ENCODE results near the gene TRIO. TPM values are rescaled to one million over a fixed set of nuclear protein-coding genes. Genes with fewer than 3 reads are reported as not detected.

The TRIO gene
- polyA plus RNA-seq, 1 of the 3 experiments (the other 2 are of a cell fraction): 229 TPM

DNA sequence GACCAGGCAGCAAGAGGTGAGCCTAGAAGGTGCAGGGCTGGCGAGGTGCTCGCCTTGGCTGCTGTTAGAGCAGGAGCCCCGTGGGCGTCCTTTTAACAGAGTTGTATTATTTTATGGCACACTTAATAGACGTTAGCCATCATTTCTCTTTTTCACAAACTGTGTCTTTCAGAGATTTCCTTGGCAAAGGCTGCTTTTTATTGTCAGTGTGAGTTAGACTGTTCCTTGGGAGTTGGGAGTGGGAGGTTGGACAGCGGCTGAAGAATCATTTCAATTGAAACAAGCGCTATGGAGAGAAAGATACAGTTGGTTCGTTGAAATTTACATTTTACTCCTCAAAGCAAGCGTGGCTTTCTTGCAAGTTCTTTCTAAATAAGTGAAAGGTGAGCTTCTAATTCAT, 133.2 kb downstream of the TRIO start:
- Histone ChIP-seq H2AFZ (ENCODE audit: low read depth) (no peak overlapping the region), H3K9ac (no peak overlapping the region), H3K9me3 (no peaks in the 10 kb centered on the region), H3K27me3 (ENCODE audit: insufficient read depth) (no peaks in the 10 kb centered on the region), H3K27ac (ENCODE audit: low read depth in 2 of 2, low read length in 1 of 2) (no peak overlapping the region), H3K4me1 (ENCODE audit: control insufficient read depth in 1 of 2, insufficient read depth in 2 of 2, low read depth in 1 of 2, low read length in 1 of 2) (peaks cover 0 to 12% of the 10 kb centered on the region in 2 experiments; a peak in 2 of 4 replicates), H3F3A (replicated peaks; ENCODE audit: insufficient read depth) (no peaks in the 10 kb centered on the region), H3K4me3 (ENCODE audit: low read depth in 2 of 2, low read length in 1 of 2) (no peak overlapping the region), H4K20me1 (ENCODE audit: insufficient read depth) (peaks cover 36% of the 10 kb centered on the region), H3K4me2 (no peak overlapping the region), H3K9me2 (no peaks in the 10 kb centered on the region), H3K36me3 (replicated peaks in 1 of 2; ENCODE audit: control insufficient read depth in 1 of 2, insufficient read depth in 2 of 2, low read length in 1 of 2) (peaks cover 19 to 58% of the 10 kb centered on the region in 2 experiments), H3K79me2 (ENCODE audit: insufficient read depth) (peaks cover 100% of the 10 kb centered on the region)
- no peak for TF ChIP-seq MXI1 (IDR thresholded peaks at IDR 0.05; ENCODE audit: low read depth, low read length)
- TF ChIP-seq TEAD4 (IDR thresholded peaks at IDR 0.05; ENCODE audit: borderline replicate concordance, insufficient read depth): no peak
- TF ChIP-seq, protein P1, sequence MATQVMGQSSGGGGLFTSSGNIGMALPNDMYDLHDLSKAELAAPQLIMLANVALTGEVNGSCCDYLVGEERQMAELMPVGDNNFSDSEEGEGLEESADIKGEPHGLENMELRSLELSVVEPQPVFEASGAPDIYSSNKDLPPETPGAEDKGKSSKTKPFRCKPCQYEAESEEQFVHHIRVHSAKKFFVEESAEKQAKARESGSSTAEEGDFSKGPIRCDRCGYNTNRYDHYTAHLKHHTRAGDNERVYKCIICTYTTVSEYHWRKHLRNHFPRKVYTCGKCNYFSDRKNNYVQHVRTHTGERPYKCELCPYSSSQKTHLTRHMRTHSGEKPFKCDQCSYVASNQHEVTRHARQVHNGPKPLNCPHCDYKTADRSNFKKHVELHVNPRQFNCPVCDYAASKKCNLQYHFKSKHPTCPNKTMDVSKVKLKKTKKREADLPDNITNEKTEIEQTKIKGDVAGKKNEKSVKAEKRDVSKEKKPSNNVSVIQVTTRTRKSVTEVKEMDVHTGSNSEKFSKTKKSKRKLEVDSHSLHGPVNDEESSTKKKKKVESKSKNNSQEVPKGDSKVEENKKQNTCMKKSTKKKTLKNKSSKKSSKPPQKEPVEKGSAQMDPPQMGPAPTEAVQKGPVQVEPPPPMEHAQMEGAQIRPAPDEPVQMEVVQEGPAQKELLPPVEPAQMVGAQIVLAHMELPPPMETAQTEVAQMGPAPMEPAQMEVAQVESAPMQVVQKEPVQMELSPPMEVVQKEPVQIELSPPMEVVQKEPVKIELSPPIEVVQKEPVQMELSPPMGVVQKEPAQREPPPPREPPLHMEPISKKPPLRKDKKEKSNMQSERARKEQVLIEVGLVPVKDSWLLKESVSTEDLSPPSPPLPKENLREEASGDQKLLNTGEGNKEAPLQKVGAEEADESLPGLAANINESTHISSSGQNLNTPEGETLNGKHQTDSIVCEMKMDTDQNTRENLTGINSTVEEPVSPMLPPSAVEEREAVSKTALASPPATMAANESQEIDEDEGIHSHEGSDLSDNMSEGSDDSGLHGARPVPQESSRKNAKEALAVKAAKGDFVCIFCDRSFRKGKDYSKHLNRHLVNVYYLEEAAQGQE (IDR thresholded peaks at IDR 0.05; ENCODE audit: low read depth, low read length): no peak
- no peak for TF ChIP-seq JUND (IDR thresholded peaks at IDR 0.05)
- no peak for TF ChIP-seq FOXJ3 (CRISPR knock-in tag; IDR thresholded peaks at IDR 0.05)
- TF ChIP-seq ELF1 (IDR thresholded peaks at IDR 0.05): no peak
- TF ChIP-seq, protein P2, sequence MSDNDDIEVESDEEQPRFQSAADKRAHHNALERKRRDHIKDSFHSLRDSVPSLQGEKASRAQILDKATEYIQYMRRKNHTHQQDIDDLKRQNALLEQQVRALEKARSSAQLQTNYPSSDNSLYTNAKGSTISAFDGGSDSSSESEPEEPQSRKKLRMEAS (IDR thresholded peaks at IDR 0.05; ENCODE audit: low read depth): no peak
- TF ChIP-seq SMC3 (IDR thresholded peaks at IDR 0.05; ENCODE audit: low read depth, low read length): no peak
- TF ChIP-seq GABPA (IDR thresholded peaks at IDR 0.05; ENCODE audit: low read depth): no peak
- TF ChIP-seq, protein P3, sequence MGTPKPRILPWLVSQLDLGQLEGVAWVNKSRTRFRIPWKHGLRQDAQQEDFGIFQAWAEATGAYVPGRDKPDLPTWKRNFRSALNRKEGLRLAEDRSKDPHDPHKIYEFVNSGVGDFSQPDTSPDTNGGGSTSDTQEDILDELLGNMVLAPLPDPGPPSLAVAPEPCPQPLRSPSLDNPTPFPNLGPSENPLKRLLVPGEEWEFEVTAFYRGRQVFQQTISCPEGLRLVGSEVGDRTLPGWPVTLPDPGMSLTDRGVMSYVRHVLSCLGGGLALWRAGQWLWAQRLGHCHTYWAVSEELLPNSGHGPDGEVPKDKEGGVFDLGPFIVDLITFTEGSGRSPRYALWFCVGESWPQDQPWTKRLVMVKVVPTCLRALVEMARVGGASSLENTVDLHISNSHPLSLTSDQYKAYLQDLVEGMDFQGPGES (IDR thresholded peaks at IDR 0.05; ENCODE audit: low read depth, low read length): no peak
- TF ChIP-seq NRF1 (IDR thresholded peaks at IDR 0.05; ENCODE audit: low read depth, low read length): no peak
- TF ChIP-seq EZH2phosphoT487 (IDR thresholded peaks at IDR 0.05; ENCODE audit: borderline replicate concordance, low read depth): no peak
- TF ChIP-seq RFX5 (IDR thresholded peaks at IDR 0.05; ENCODE audit: low read length): no peak
- no peak for TF ChIP-seq GATA2 (CRISPR knock-in tag; IDR thresholded peaks at IDR 0.05)
- TF ChIP-seq CHD2 (IDR thresholded peaks at IDR 0.05; ENCODE audit: low read length, partially characterized antibody): no peak
- TF ChIP-seq FOSL2 (IDR thresholded peaks at IDR 0.05; ENCODE audit: borderline replicate concordance, low read depth): no peak
- TF ChIP-seq EP300 (IDR thresholded peaks at IDR 0.05; ENCODE audit: borderline replicate concordance in 1 of 2, low read depth in 1 of 2, low read length in 1 of 2): no peak
- TF ChIP-seq MEF2A (IDR thresholded peaks at IDR 0.05; ENCODE audit: borderline replicate concordance, low read depth): no peak
- no peak for TF ChIP-seq RAD21 (IDR thresholded peaks at IDR 0.05; ENCODE audit: low read length)
- no peak for TF ChIP-seq TCF12 (IDR thresholded peaks at IDR 0.05)
- ChIA-PET CTCF (interaction anchor here (1.2 to 1.9 kb wide), 3 partner anchors 168 to 727 kb away, joined by 3 to 5 read pairs (median 3); no protein-coding TSS in a partner anchor), POLR2A (no interaction called here)
- no peak for DNase-seq
- 94% methylated on average over 9 of the region's 9 CpGs for WGBS (ENCODE audit: low lambda C conversion rate)
